Measurements from ENCODE around the gene PXYLP1. TPM values are rescaled to one million over a fixed set of nuclear protein-coding genes. Genes with fewer than 3 reads are reported as not detected.
"Not testable (repeated sequence)": the region's sequence is repeated elsewhere in the genome, so short reads cannot be mapped to it uniquely, and the experiment has no call there.

The PXYLP1 gene
- polyA plus RNA-seq, 1 experiment: 11.2 TPM

- ChIA-PET CTCF (interaction anchor here (0.6 to 14.7 kb wide), 35 partner anchors 9 to 613 kb away, joined by 3 to 282 read pairs (median 4); partner anchors contain the start of genes PXYLP1, RASA2 and ZBTB38), POLR2A (interaction anchor here (0.5 to 1.2 kb wide), 4 partner anchors 49 to 144 kb away, joined by 3 to 5 read pairs (median 4); no protein-coding TSS in a partner anchor)
- TF ChIP-seq CTCF (IDR thresholded peaks at IDR 0.05; ENCODE audit: insufficient read depth, low read depth, low read length): peak; percentile 86
- Histone ChIP-seq H3K27me3 (ENCODE audit: control insufficient read depth, insufficient read depth, low read length) (no peaks in the 10 kb centered on the region), H3K36me3 (ENCODE audit: control insufficient read depth, insufficient read depth, low read length) (no peaks in the 10 kb centered on the region), H3K4me3 (ENCODE audit: low read depth, low read length) (peak overlapping the region; percentile 64)
- DNase-seq (ENCODE audit: low read depth): peak; percentile 87
Observed at GRCh38 chr3:141311496-141312353, 80.1 kb downstream of the PXYLP1 start.

GRCh38 chr3:141312354-141313092, 80.9 kb downstream of the PXYLP1 start:
- CTCF ChIA-PET: interaction anchor here (0.6 to 14.7 kb wide), 28 partner anchors 10 to 612 kb away, joined by 3 to 282 read pairs (median 4); partner anchors contain the start of genes PXYLP1, RASA2 and ZBTB38
- POLR2A ChIA-PET: interaction anchor here (1.2 kb wide), 1 partner anchor 142 kb away, joined by 4 read pairs; no protein-coding TSS in a partner anchor
- no peaks in the 10 kb centered on the region for H3K27me3 ChIP-seq (ENCODE audit: control insufficient read depth, insufficient read depth, low read length)
- DNase-seq (ENCODE audit: low read depth): no peak
- H3K4me3 ChIP-seq (ENCODE audit: low read depth, low read length): peak overlapping the region; percentile 37
- H3K36me3 ChIP-seq (ENCODE audit: control insufficient read depth, insufficient read depth, low read length): no peaks in the 10 kb centered on the region
- no peak for TF ChIP-seq CTCF (IDR thresholded peaks at IDR 0.05; ENCODE audit: insufficient read depth, low read depth, low read length)

DNA sequence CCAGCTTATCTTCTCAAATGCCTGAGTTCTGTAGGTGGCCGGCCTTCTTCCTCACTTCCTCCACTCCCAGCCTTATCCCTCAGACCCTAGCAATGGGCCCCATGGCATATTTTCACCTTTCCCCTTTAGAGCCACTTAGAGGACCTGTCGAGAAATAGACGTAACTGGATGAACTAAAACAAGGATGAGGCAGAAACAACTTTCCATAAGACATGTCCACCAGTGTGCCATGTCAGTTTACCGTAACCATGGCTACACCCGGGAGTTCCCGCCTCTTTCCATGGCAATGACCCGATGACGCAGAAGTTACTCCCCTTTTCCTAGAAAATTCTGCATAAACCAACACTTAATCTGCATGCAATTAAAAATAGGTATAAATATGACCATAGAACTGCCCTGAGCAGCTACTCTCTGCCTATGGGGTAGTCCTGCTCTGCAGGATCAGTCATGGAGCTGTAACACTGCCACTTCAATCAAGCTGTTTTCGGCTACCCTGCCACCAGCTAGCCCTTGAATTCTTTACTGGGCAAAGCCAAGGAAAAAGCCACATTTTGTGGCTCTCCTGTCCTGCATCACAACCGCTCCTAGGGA, 81.6 kb downstream of the PXYLP1 start:
- H3K27me3 ChIP-seq (ENCODE audit: control insufficient read depth, insufficient read depth, low read length): no peaks in the 10 kb centered on the region
- DNase-seq (ENCODE audit: low read depth): no peak
- POLR2A ChIA-PET: no interaction called here
- TF ChIP-seq CTCF (IDR thresholded peaks at IDR 0.05; ENCODE audit: insufficient read depth, low read depth, low read length): no peak
- no peak overlapping the region for H3K4me3 ChIP-seq (ENCODE audit: low read depth, low read length)
- CTCF ChIA-PET: interaction anchor here (1.0 to 14.7 kb wide), 10 partner anchors 10 to 152 kb away, joined by 3 to 282 read pairs (median 8); partner anchors contain the start of gene PXYLP1
- no peaks in the 10 kb centered on the region for H3K36me3 ChIP-seq (ENCODE audit: control insufficient read depth, insufficient read depth, low read length)

- POLR2A ChIA-PET; H3K36me3 ChIP-seq (ENCODE audit: control insufficient read depth, insufficient read depth, low read length); DNase-seq (ENCODE audit: low read depth); H3K4me3 ChIP-seq (ENCODE audit: low read depth, low read length); H3K27me3 ChIP-seq (ENCODE audit: control insufficient read depth, insufficient read depth, low read length): not testable (repeated sequence)
- CTCF ChIA-PET: interaction anchor here (1.1 to 14.7 kb wide), 5 partner anchors 10 to 143 kb away, joined by 3 to 282 read pairs (median 5); partner anchors contain the start of gene PXYLP1
Observed at GRCh38 chr3:141314415-141314814, 82.8 kb downstream of the PXYLP1 start.

GRCh38 chr3:141316851-141317250, 85.2 kb downstream of the PXYLP1 start:
- no peak for DNase-seq (ENCODE audit: low read depth)
- H3K4me3 ChIP-seq (ENCODE audit: low read depth, low read length): no peak overlapping the region
- no peaks in the 10 kb centered on the region for H3K36me3 ChIP-seq (ENCODE audit: control insufficient read depth, insufficient read depth, low read length)
- TF ChIP-seq CTCF (IDR thresholded peaks at IDR 0.05; ENCODE audit: insufficient read depth, low read depth, low read length): no peak
- POLR2A ChIA-PET: no interaction called here
- H3K27me3 ChIP-seq (ENCODE audit: control insufficient read depth, insufficient read depth, low read length): no peaks in the 10 kb centered on the region
- CTCF ChIA-PET: interaction anchor here (2.5 kb wide), 1 partner anchor 136 kb away, joined by 17 read pairs; no protein-coding TSS in a partner anchor
